H1 (cell line): ENCODE results near the gene LIMK2.

ENCODE experiments used
- ZNF274 ChIP-seq: IDR thresholded peaks from 2 replicates; pipeline ENCODE4 v1.7.0; 2012; ENCODE audit warnings: low read length, borderline replicate concordance; ENCODE audit errors: extremely low read depth
- TF ChIP-seq, protein P1 (sequence below), 3 experiments: IDR thresholded peaks; 1 replicate in 2 of 3; 2 replicates in 1 of 3; pipeline versions ENCODE4 v1.5.1 to v1.6.1; 2011; ENCODE audit warnings: low read length in 3 of 3, mild to moderate bottlenecking in 3 of 3, inconsistent platforms in 2 of 3, low read depth in 1 of 3, moderate library complexity in 1 of 3; ENCODE audit not compliant: insufficient read depth in 1 of 3; ENCODE audit errors: control extremely low read depth in 1 of 3
- TF ChIP-seq, protein P2 (sequence below): IDR thresholded peaks from 2 replicates; pipeline ENCODE4 v1.6.1; 2012; ENCODE audit warnings: inconsistent platforms

DNA sequence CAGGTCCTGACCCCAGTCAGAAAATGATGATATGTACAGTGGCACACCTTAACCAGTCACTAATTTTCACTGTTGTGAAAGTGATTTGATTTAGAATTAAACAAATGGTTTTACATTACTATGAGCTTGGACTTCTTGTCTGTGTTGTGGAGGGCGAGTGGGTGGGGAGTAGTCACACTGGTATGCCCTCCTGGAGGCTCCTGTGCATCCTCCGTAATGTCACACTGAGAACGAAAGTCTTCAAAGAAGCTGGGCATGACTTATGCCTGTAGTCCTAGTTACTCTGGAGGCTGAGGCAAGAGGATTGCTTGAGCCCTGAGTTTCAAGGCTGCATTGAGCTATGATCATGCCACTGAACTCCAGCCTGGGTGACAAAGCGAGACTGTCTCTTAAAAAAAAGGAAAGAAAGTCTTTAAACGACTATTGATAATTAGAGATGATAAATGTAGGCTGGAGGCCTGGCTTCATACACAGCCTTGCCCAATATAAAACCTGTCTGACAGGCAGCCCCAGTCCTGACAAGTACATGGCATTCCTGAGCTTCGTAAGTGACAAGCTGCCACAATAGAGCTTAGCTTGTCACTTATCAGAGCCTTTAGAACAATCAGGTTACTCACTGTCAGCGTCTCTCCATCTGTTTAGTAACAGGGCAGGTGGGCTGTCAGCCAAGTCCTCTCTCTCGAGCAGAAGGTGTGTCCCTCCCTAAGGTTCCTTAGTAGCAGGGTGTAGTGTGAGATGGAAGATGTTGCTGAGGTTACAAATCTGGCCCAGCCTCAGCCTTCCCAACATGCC lies 5.0 kb upstream of the LIMK2 start:
- TF ChIP-seq, protein P1, sequence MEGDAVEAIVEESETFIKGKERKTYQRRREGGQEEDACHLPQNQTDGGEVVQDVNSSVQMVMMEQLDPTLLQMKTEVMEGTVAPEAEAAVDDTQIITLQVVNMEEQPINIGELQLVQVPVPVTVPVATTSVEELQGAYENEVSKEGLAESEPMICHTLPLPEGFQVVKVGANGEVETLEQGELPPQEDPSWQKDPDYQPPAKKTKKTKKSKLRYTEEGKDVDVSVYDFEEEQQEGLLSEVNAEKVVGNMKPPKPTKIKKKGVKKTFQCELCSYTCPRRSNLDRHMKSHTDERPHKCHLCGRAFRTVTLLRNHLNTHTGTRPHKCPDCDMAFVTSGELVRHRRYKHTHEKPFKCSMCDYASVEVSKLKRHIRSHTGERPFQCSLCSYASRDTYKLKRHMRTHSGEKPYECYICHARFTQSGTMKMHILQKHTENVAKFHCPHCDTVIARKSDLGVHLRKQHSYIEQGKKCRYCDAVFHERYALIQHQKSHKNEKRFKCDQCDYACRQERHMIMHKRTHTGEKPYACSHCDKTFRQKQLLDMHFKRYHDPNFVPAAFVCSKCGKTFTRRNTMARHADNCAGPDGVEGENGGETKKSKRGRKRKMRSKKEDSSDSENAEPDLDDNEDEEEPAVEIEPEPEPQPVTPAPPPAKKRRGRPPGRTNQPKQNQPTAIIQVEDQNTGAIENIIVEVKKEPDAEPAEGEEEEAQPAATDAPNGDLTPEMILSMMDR (IDR thresholded peaks at IDR 0.05; ENCODE audit: control extremely low read depth in 1 of 3, insufficient read depth in 1 of 3, low read depth in 1 of 3, low read length in 3 of 3) = no peak
- no peak for TF ChIP-seq ZNF274
- TF ChIP-seq, protein P2, sequence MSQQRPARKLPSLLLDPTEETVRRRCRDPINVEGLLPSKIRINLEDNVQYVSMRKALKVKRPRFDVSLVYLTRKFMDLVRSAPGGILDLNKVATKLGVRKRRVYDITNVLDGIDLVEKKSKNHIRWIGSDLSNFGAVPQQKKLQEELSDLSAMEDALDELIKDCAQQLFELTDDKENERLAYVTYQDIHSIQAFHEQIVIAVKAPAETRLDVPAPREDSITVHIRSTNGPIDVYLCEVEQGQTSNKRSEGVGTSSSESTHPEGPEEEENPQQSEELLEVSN = no peak
